ENCODE measurements around the gene MAP2K2.
"Not testable (repeated sequence)": the region's sequence is repeated elsewhere in the genome, so short reads cannot be mapped to it uniquely, and the experiment has no call there.

- not testable (repeated sequence) for TF ChIP-seq POLR2A, CTCF (IDR thresholded peaks at IDR 0.05)
Measured at GRCh38 chr19:4129050-4129449, 5.1 kb upstream of the MAP2K2 start.

All from body of pancreas (tissue), 4 donors.